K562 (cell line): Measurements from ENCODE around the gene SPON2. TPM values are rescaled to one million over a fixed set of nuclear protein-coding genes. Genes with fewer than 3 reads are reported as not detected.

ENCODE experiments used
- ATAC-seq: fragments of 200-7000 bp; cut with Tn5 transposase; 3 replicates; pipeline ENCODE4 v1.9.1; 2020; ENCODE audit warnings: moderate library complexity
- BruUV-seq: library from RNA; stranded (reverse); fragments of 400-500 nt; replicated peaks from 2 replicates; lab custom pipeline; 2021; lab: Mats Ljungman, UMichigan
- CTCF ChIA-PET: fragments of 300-600 bp; formaldehyde crosslinking; extraction: SDS; loops from one replicate; lab custom pipeline; 2021; ENCODE audit warnings: low intra/inter-chr PET ratio; lab: Yijun Ruan, JAX
- POLR2A ChIA-PET: fragments of 300-600, 350-650 bp; sonication (Branson Sonifier 250); formaldehyde crosslinking; extraction: SDS; loops from one replicate; lab custom pipeline; 2021; ENCODE audit warnings: antibody characterized with exemption, inconsistent platforms; lab: Yijun Ruan, JAX
- DNase-seq, 4 experiments: peaks; one replicate each; pipeline versions ENCODE4 v3.0.0 to v3.0.0-alpha.2; 2011 to 2018; ENCODE audit warnings: low spot score in 3 of 4, mixed read lengths in 3 of 4; ENCODE audit errors: extremely low read depth in 1 of 4
- FAIRE-seq: peaks from 2 replicates; lab custom pipeline; 2011; peaks lifted over from hg19 to GRCh38; lab: Jason Lieb, UNC
- H2AFZ ChIP-seq: 2 replicates; pipeline ENCODE4 v1.6.0; 2011; ENCODE audit warnings: low read depth, low read length, control low read depth, inconsistent platforms
- H3K27ac ChIP-seq: fragments of 200-600 bp; 3 replicates; pipeline ENCODE4 v1.8.0; 2011; ENCODE audit warnings: low read depth, mild to moderate bottlenecking, control low read depth, inconsistent platforms, low read length, moderate library complexity, mixed read lengths; ENCODE audit errors: extremely low read depth
- H3K27me3 ChIP-seq, 2 experiments: fragments of 300-600 bp in 1 of 2; 2 replicates in 1 of 2; 3 replicates in 1 of 2; pipeline versions ENCODE4 v1.6.0 to v1.8.0; 2011; ENCODE audit warnings: inconsistent platforms in 2 of 2, low read length in 2 of 2, mild to moderate bottlenecking in 1 of 2, mixed read lengths in 1 of 2, moderate library complexity in 1 of 2; ENCODE audit not compliant: control insufficient read depth in 2 of 2, insufficient read depth in 2 of 2
- H3K36me3 ChIP-seq: fragments of 300-600 bp; 3 replicates; pipeline ENCODE4 v1.8.0; 2011; ENCODE audit warnings: mild to moderate bottlenecking, low read length, inconsistent platforms; ENCODE audit not compliant: control insufficient read depth, insufficient read depth
- H3K4me1 ChIP-seq, 2 experiments: fragments of 200-600 bp in 1 of 2; replicated peaks in 1 of 2; 2 replicates in 1 of 2; 3 replicates in 1 of 2; pipeline versions ENCODE4 v1.5.1 to v1.8.0; 2011; ENCODE audit warnings: inconsistent platforms in 2 of 2, low read length in 2 of 2, mild to moderate bottlenecking in 1 of 2, mixed read lengths in 1 of 2, moderate library complexity in 1 of 2; ENCODE audit not compliant: control insufficient read depth in 2 of 2, insufficient read depth in 2 of 2
- H3K4me2 ChIP-seq: 2 replicates; pipeline ENCODE4 v1.6.1; 2011; ENCODE audit warnings: low read length, control low read depth, inconsistent platforms, mixed read lengths; ENCODE audit not compliant: insufficient read depth
- H3K4me3 ChIP-seq: fragments of 200-600 bp; sonication (generic), shearing (Covaris generic); 2 replicates; pipeline ENCODE4 v1.5.1; 2016; ENCODE audit warnings: control low read depth, inconsistent platforms
- H3K79me2 ChIP-seq: fragments of 200-600 bp; 3 replicates; pipeline ENCODE4 v1.8.0; 2011; ENCODE audit warnings: low read length, inconsistent platforms; ENCODE audit not compliant: control insufficient read depth, insufficient read depth
- H3K9ac ChIP-seq, 2 experiments: 2 replicates each; pipeline versions ENCODE4 v1.6.0 to v1.6.1; 2011; ENCODE audit warnings: low read depth in 2 of 2, low read length in 2 of 2, control low read depth in 1 of 2, inconsistent platforms in 1 of 2, mild to moderate bottlenecking in 1 of 2, mixed read lengths in 1 of 2; ENCODE audit not compliant: insufficient read depth in 1 of 2
- H3K9me1 ChIP-seq: one replicate; pipeline ENCODE4 v1.6.0; 2011; ENCODE audit warnings: inconsistent platforms, mild to moderate bottlenecking, low read length, moderate library complexity; ENCODE audit not compliant: control insufficient read depth, insufficient read depth
- H3K9me3 ChIP-seq: replicated peaks from 2 replicates; pipeline ENCODE4 v1.5.1; 2011; ENCODE audit warnings: low read depth, low read length, inconsistent platforms; ENCODE audit not compliant: control insufficient read depth, insufficient read depth
- H4K20me1 ChIP-seq: replicated peaks from 2 replicates; pipeline ENCODE4 v1.6.1; 2011; ENCODE audit warnings: low read length, inconsistent platforms, mixed read lengths; ENCODE audit not compliant: control insufficient read depth, insufficient read depth
- DDX20 ChIP-seq: fragments of 450-650 bp; IDR thresholded peaks from 2 replicates; pipeline ENCODE4 v1.6.1; 2016; ENCODE audit warnings: missing genetic modification characterization, low read depth, mild to moderate bottlenecking, missing compliant biosample characterization, moderate library complexity
- E2F6 ChIP-seq, 2 experiments: IDR thresholded peaks; 2 replicates each; pipeline ENCODE4 v1.6.1; 2011; ENCODE audit warnings: borderline replicate concordance in 1 of 2, control low read depth in 1 of 2, low read depth in 1 of 2, low read length in 1 of 2, mild to moderate bottlenecking in 1 of 2, mixed read lengths in 1 of 2, moderate library complexity in 1 of 2; ENCODE audit not compliant: insufficient read depth in 1 of 2, insufficient read length in 1 of 2, poor library complexity in 1 of 2, severe bottlenecking in 1 of 2; ENCODE audit errors: extremely low read depth in 1 of 2
- FOSL1 ChIP-seq: fragments of 200-800 bp; sonication (Bioruptor generic); conservative IDR thresholded peaks from 2 replicates; pipeline ENCODE4 v1.6.1; 2016; ENCODE audit warnings: missing genetic modification characterization, missing compliant biosample characterization
- JUNB ChIP-seq: fragments of 450-650 bp; formaldehyde crosslinking; conservative IDR thresholded peaks from 2 replicates; pipeline ENCODE4 v1.4.0; 2020; ENCODE audit warnings: mild to moderate bottlenecking
- PHF20 ChIP-seq: fragments of 450-650 bp; IDR thresholded peaks from 2 replicates; pipeline ENCODE4 v1.6.1; 2018; ENCODE audit not compliant: partially characterized antibody
- PHF21A ChIP-seq: fragments of 450-650 bp; IDR thresholded peaks from 2 replicates; pipeline ENCODE4 v1.6.1; 2017; ENCODE audit warnings: low read depth, borderline replicate concordance
- RFX7 ChIP-seq: fragments of 250-450 bp; sonication (Bioruptor Pico); IDR thresholded peaks from 2 replicates; pipeline ENCODE4 v1.5.1; 2021; ENCODE audit warnings: mild to moderate bottlenecking
- ZBTB5 ChIP-seq: fragments of 450-650 bp; IDR thresholded peaks from 2 replicates; pipeline ENCODE4 v1.6.1; 2017; ENCODE audit warnings: antibody characterized with exemption
- ZFPM2 ChIP-seq: fragments of 250-450 bp; sonication (Bioruptor Pico); IDR thresholded peaks from 2 replicates; pipeline ENCODE4 v1.5.1; 2022; ENCODE audit warnings: mild to moderate bottlenecking
- ZNF253 ChIP-seq: fragments of 250-450 bp; sonication (Bioruptor Pico); conservative IDR thresholded peaks from 2 replicates; pipeline ENCODE4 v1.6.1; 2021; ENCODE audit warnings: mild to moderate bottlenecking
- ZNF561 ChIP-seq: fragments of 450-650 bp; formaldehyde crosslinking; conservative IDR thresholded peaks from 2 replicates; pipeline ENCODE4 v1.4.0; 2020; ENCODE audit warnings: mild to moderate bottlenecking, moderate library complexity
- ZNF57 ChIP-seq: fragments of 450-650 bp; formaldehyde crosslinking; IDR thresholded peaks from 2 replicates; pipeline ENCODE4 v1.4.0; 2020; ENCODE audit warnings: mild to moderate bottlenecking, moderate library complexity
- ZNF778 ChIP-seq: fragments of 450-650 bp; formaldehyde crosslinking; IDR thresholded peaks from 2 replicates; pipeline ENCODE4 v1.4.0; 2020; ENCODE audit warnings: mild to moderate bottlenecking, moderate library complexity
- WGBS: fragments of 100-300 bp; shearing (Covaris generic); methylation state at CpG from one replicate; pipeline ENCODE4 v1.1.6; 2016; ENCODE audit warnings: low coverage, mixed read lengths; ENCODE audit not compliant: insufficient coverage; ENCODE audit errors: missing lambda C conversion rate; 5-methylcytosine and 5-hydroxymethylcytosine counted together
- in situ Hi-C: fragments of 300-500 bp; cut with MboI; formaldehyde crosslinking; loops from 4 replicates; pipeline ENCODE4 v1.15.0; 2018; ENCODE audit warnings: inconsistent platforms, mixed read lengths
- intact Hi-C: fragments of 100-400 bp; cut with micrococcal nuclease; formaldehyde crosslinking; loops from 2 replicates; pipeline ENCODE4 v1.14.2; 2022
- polyA plus RNA-seq, 8 experiments: library from polyadenylated mRNA; depleted of rRNA in 4 of 8; stranded (reverse) in 5 of 8; unstranded in 3 of 8; fragments of >200 nt; fragmentation: Nextera tagmentation in 2 of 8; fragmentation: Illumina TruSeq in 1 of 8; extraction: Ambion mirVana in 2 of 8; extraction: Trizol in 1 of 8; gene quantifications; 2 replicates each; pipeline versions ENCODE4 v1.2.1 to v1.2.3, GENCODE V29; 2011 to 2014; ENCODE audit warnings: inconsistent platforms in 1 of 8, missing spikeins in 1 of 8
- total RNA-seq, 7 experiments: library from RNA; depleted of rRNA in 6 of 7; stranded (reverse); fragments of >200 nt in 6 of 7; fragmentation: Illumina TruSeq in 2 of 7; extraction: Trizol in 2 of 7; gene quantifications; 2 replicates each; pipeline versions ENCODE4 v1.2.1 to v1.2.3, GENCODE V29; 2011 to 2021; ENCODE audit warnings: low replicate concordance in 1 of 7
- TF ChIP-seq, protein P1 (sequence below): fragments of 450-650 bp; IDR thresholded peaks from 2 replicates; pipeline ENCODE4 v1.6.1; 2017; ENCODE audit warnings: antibody characterized with exemption, mild to moderate bottlenecking

Gene SPON2
- total and polyA plus RNA-seq, 9 of the 15 experiments (the other 6 are each of a cell fraction or from before 2014, with no cell fraction given): 0.21 to 2.2 (median 0.83) TPM

- TF ChIP-seq E2F6 (IDR thresholded peaks at IDR 0.05; ENCODE audit: borderline replicate concordance in 1 of 2, extremely low read depth in 1 of 2, insufficient read depth in 1 of 2, insufficient read length in 1 of 2, low read depth in 1 of 2, low read length in 1 of 2, poor library complexity in 1 of 2, severe bottlenecking in 1 of 2) (no peak), ZNF561 (CRISPR knock-in tag) (no peak)
- TF ChIP-seq, protein P1, sequence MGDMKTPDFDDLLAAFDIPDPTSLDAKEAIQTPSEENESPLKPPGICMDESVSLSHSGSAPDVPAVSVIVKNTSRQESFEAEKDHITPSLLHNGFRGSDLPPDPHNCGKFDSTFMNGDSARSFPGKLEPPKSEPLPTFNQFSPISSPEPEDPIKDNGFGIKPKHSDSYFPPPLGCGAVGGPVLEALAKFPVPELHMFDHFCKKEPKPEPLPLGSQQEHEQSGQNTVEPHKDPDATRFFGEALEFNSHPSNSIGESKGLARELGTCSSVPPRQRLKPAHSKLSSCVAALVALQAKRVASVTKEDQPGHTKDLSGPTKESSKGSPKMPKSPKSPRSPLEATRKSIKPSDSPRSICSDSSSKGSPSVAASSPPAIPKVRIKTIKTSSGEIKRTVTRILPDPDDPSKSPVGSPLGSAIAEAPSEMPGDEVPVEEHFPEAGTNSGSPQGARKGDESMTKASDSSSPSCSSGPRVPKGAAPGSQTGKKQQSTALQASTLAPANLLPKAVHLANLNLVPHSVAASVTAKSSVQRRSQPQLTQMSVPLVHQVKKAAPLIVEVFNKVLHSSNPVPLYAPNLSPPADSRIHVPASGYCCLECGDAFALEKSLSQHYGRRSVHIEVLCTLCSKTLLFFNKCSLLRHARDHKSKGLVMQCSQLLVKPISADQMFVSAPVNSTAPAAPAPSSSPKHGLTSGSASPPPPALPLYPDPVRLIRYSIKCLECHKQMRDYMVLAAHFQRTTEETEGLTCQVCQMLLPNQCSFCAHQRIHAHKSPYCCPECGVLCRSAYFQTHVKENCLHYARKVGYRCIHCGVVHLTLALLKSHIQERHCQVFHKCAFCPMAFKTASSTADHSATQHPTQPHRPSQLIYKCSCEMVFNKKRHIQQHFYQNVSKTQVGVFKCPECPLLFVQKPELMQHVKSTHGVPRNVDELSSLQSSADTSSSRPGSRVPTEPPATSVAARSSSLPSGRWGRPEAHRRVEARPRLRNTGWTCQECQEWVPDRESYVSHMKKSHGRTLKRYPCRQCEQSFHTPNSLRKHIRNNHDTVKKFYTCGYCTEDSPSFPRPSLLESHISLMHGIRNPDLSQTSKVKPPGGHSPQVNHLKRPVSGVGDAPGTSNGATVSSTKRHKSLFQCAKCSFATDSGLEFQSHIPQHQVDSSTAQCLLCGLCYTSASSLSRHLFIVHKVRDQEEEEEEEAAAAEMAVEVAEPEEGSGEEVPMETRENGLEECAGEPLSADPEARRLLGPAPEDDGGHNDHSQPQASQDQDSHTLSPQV: no peak
- TF ChIP-seq, all 486 proteins: peak for 0
Measured at GRCh38 chr4:1169691-1170096, 2.7 kb downstream of the SPON2 start (continued).

DNA sequence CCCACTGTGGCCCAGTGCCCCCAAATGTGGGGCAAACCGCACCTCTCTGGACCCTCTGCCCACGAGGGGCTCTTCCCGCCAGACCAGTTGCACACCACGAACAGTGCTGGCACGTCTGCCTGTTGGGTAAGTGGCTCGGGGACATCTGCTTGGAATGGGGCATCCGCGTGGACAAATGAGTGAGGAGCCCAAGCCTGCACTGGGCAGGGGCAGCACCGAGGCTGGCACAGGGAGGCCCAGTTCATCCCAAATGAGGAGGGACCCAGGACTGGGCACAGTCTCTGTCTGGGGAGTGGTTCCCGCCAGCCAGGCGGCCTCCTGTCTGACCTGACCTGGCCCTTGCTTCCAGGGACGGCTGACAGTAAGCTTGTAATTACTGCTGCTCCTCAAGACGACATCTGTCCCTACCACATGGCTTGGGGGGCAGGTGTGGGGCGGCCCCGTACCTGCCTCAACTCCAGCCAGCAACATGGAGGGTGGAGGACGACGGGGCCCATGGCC lies 3.2 kb downstream of the SPON2 start:
- no peaks in the 10 kb centered on the region for H3K79me2 ChIP-seq
- FAIRE-seq (no peak), ATAC-seq (no peak), DNase-seq (no peak)
- no peak overlapping the region for H3K4me3 ChIP-seq
- 42% methylated on average over 17 of the region's 17 CpGs for WGBS
- H2AFZ ChIP-seq: no peak overlapping the region
- ChIA-PET POLR2A (no interaction called here), CTCF (no interaction called here)
- BruUV-seq: no TSS peak
- H3K4me1 ChIP-seq: peaks cover 5 to 54% of the 10 kb centered on the region in 2 experiments; a peak in 2 of 5 replicates
- peak overlapping the region in 1 of 2 experiments; percentile 62; a peak in 2 of 4 replicates for H3K9ac ChIP-seq
- H3K9me1 ChIP-seq: no peaks in the 10 kb centered on the region
- no peak overlapping the region for H3K4me2 ChIP-seq
- H3K27ac ChIP-seq: no peak overlapping the region
- H3K9me3 ChIP-seq: no peaks in the 10 kb centered on the region
- intact Hi-C loops (loop anchor here (5.0 kb wide), 1 partner anchor 33 kb away; no protein-coding TSS in a partner anchor), in situ Hi-C loops (no loop called here)
- H3K27me3 ChIP-seq: no peaks in the 10 kb centered on the region; a peak in 1 of 5 replicates
- H4K20me1 ChIP-seq: no peaks in the 10 kb centered on the region
- no peaks in the 10 kb centered on the region for H3K36me3 ChIP-seq
- TF ChIP-seq ZFPM2 (CRISPR knock-in tag): no peak
- TF ChIP-seq PHF20: no peak
- no peak for TF ChIP-seq ZNF57 (CRISPR knock-in tag)
- TF ChIP-seq FOSL1: no peak
- TF ChIP-seq RFX7 (CRISPR knock-in tag): no peak
- no peak for TF ChIP-seq ZNF253
- no peak for TF ChIP-seq ZBTB5
- no peak for TF ChIP-seq DDX20 (tag)
- TF ChIP-seq PHF21A: no peak
- no peak for TF ChIP-seq JUNB (CRISPR knock-in tag)
- TF ChIP-seq ZNF778: no peak
